Activated CD8-positive, alpha-beta T cell treated with anti-CD3 and anti-CD28 coated beads for 36 hours (primary cell): ENCODE measurements around the gene ZNF555. TPM values are rescaled to one million over a fixed set of nuclear protein-coding genes. Genes with fewer than 3 reads are reported as not detected.
A peak's percentile ranks its signal among the peaks of the same experiment; 100 is the strongest.
"Not testable (repeated sequence)": the region's sequence is repeated elsewhere in the genome, so short reads cannot be mapped to it uniquely, and the experiment has no call there.

Source experiments
- ATAC-seq: fragments of 200-7000 bp; cut with Tn5 transposase; one replicate; pipeline ENCODE4 v1.10.0; 2021; ENCODE audit warnings: mild to moderate bottlenecking, moderate library complexity
- CTCF ChIA-PET: fragments of 350-600 bp; sonication (Branson Sonifier 250); formaldehyde crosslinking; loops from one replicate; lab custom pipeline; 2021; ENCODE audit warnings: antibody characterized with exemption; lab: Charles Lee
- POLR2A ChIA-PET: fragments of 350-600 bp; sonication (Branson Sonifier 250); formaldehyde crosslinking; loops from one replicate; lab custom pipeline; 2021; ENCODE audit warnings: antibody characterized with exemption; lab: Charles Lee
- DNase-seq: peaks from one replicate; pipeline ENCODE4 v3.0.0-alpha.2; 2020
- H3K27ac Mint-ChIP-seq: one replicate; pipeline ENCODE4 v1.8.0; 2021; ENCODE audit warnings: mild to moderate bottlenecking, mixed read lengths
- H3K27me3 Mint-ChIP-seq: one replicate; pipeline ENCODE4 v1.8.0; 2021; ENCODE audit warnings: mixed read lengths
- H3K36me3 Mint-ChIP-seq: one replicate; pipeline ENCODE4 v1.8.0; 2021; ENCODE audit warnings: low read depth, mixed read lengths
- H3K4me1 Mint-ChIP-seq: one replicate; pipeline ENCODE4 v1.8.0; 2021; ENCODE audit warnings: low read depth, mixed read lengths
- H3K4me3 Mint-ChIP-seq: one replicate; pipeline ENCODE4 v1.8.0; 2021; ENCODE audit warnings: mild to moderate bottlenecking, moderate library complexity, mixed read lengths
- H3K9me3 Mint-ChIP-seq: one replicate; pipeline ENCODE4 v1.8.0; 2021; ENCODE audit warnings: mixed read lengths
- intact Hi-C: fragments of 100-400 bp; cut with micrococcal nuclease; formaldehyde crosslinking; loops from one replicate; pipeline ENCODE4 v1.10.0; 2022
- total RNA-seq, 2 experiments: library from RNA; stranded (reverse); gene quantifications; one replicate each; pipeline ENCODE4 v1.2.3, GENCODE V29; 2021
- TF ChIP-seq, protein P1 (sequence below): fragments of 200-600 bp; IDR thresholded peaks from one replicate; pipeline ENCODE4 v1.8.0; 2022; ENCODE audit warnings: antibody characterized with exemption, mild to moderate bottlenecking

Gene ZNF555
- total RNA-seq, 2 experiments from 2014 or later: 1.5 to 2.1 TPM

DNA sequence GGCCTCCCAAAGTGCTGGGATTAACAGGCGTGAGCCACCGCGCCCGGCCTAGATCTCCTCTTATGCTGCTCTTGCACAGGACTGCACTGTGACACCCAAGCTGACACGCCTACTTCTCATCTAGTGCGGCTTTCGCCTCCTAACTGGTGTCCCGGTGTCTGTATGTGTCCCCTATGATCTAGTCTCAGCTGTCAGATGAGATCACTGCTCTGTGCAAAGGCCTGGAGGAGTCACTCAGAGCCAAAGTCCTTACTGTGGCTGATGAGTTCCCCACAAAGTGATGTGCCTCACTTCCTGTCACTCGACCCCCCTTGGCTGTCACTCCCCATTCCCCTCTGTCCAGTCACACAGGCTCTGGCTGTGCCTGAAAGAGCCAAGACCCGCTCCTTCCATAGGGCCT is 28.3 kb downstream of the ZNF555 start:
- no peaks in the 10 kb centered on the region for H3K36me3 Mint-ChIP-seq
- POLR2A ChIA-PET: no interaction called here
- CTCF ChIA-PET: interaction anchor here (4.2 kb wide), 1 partner anchor 221 kb away, joined by 21 read pairs; no protein-coding TSS in a partner anchor
- DNase-seq: no peak
- ATAC-seq: peak; percentile 55
- H3K27me3 Mint-ChIP-seq: peaks cover 2% of the 10 kb centered on the region
- H3K9me3 Mint-ChIP-seq: no peaks in the 10 kb centered on the region
- TF ChIP-seq, protein P1, sequence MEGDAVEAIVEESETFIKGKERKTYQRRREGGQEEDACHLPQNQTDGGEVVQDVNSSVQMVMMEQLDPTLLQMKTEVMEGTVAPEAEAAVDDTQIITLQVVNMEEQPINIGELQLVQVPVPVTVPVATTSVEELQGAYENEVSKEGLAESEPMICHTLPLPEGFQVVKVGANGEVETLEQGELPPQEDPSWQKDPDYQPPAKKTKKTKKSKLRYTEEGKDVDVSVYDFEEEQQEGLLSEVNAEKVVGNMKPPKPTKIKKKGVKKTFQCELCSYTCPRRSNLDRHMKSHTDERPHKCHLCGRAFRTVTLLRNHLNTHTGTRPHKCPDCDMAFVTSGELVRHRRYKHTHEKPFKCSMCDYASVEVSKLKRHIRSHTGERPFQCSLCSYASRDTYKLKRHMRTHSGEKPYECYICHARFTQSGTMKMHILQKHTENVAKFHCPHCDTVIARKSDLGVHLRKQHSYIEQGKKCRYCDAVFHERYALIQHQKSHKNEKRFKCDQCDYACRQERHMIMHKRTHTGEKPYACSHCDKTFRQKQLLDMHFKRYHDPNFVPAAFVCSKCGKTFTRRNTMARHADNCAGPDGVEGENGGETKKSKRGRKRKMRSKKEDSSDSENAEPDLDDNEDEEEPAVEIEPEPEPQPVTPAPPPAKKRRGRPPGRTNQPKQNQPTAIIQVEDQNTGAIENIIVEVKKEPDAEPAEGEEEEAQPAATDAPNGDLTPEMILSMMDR: no peak
- H3K27ac Mint-ChIP-seq: no peak overlapping the region
- intact Hi-C loops: loop anchor here (5.0 kb wide), 1 partner anchor 222 kb away; no protein-coding TSS in a partner anchor
- no peaks in the 10 kb centered on the region for H3K4me1 Mint-ChIP-seq
- H3K4me3 Mint-ChIP-seq: no peak overlapping the region

DNA sequence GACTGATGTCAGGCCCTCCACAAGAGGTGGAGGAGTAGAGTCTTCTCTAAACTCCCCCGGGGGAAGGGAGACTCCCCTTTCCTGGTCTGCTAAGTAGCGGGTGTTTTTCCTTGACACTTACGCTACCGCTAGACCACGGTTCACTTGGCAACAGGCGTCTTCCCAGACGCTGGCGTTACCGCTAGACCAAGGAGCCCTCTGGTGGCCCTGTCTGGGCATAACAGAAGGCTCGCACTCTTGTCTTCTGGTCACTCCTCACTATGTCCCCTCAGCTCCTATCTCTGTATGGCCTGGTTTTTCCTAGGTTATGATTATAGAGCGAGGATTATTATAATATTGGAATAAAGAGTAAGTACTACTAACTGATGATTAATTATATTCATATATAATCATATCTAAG is 30.9 kb downstream of the ZNF555 start:
- DNase-seq: peak; percentile 42
- TF ChIP-seq, protein P1: peak; percentile 52
- CTCF ChIA-PET: interaction anchor here (0.7 to 4.2 kb wide), 8 partner anchors 13 to 224 kb away, joined by 3 to 21 read pairs (median 4); partner anchors contain the start of genes SGTA, ZNF554 and ZNF555
- POLR2A ChIA-PET, H3K9me3 Mint-ChIP-seq, ATAC-seq, H3K36me3 Mint-ChIP-seq, H3K4me3 Mint-ChIP-seq, H3K27me3 Mint-ChIP-seq, H3K4me1 Mint-ChIP-seq, H3K27ac Mint-ChIP-seq: not testable (repeated sequence)
- intact Hi-C loops: loop anchor here (5.0 kb wide), 1 partner anchor 225 kb away; no protein-coding TSS in a partner anchor

DNA sequence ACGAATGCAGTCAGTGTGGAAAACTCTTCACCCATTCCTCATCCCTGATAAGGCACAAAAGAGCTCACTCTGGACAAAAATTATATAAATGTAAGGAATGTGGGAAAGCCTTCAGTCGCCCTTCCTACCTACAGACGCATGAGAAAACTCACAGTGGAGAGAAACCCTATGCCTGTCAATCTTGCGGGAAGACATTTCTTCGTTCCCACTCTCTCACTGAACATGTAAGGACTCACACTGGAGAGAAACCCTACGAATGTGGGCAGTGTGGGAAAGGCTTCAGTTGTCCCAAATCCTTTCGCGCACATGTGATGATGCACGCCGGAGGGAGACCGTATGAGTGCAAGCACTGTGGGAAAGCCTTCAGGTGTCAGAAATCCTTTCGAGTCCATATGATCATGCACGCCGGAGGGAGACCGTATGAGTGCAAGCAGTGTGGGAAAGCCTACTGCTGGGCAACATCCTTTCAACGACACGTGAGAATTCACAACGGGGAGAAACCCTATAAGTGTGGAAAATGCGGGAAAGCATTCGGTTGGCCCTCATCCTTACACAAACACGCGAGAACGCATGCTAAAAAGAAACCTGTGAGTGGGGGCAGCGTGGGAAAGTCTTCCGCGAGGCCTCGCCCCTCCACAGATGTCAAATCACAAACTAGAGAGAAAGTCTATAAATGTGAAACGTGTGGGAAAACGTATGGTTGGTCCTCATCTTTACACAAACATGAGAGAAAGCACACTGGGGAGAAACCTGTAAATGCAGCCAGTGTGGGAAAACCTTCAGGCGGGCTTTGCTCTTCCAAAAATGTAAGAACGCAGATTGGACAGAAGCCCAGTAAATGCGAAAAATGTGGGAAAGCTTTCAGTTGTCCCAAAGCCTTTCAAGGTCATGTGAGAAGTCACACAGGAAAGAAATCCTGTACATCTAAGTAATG is 36.4 kb downstream of the ZNF555 start:
- H3K27ac Mint-ChIP-seq: no peak overlapping the region
- H3K36me3 Mint-ChIP-seq: peaks cover 9% of the 10 kb centered on the region
- ATAC-seq (no peak), DNase-seq (no peak)
- ChIA-PET POLR2A (no interaction called here), CTCF (no interaction called here)
- TF ChIP-seq, protein P1: no peak
- intact Hi-C loops: no loop called here
- H3K27me3 Mint-ChIP-seq: no peaks in the 10 kb centered on the region
- H3K4me3 Mint-ChIP-seq: no peak overlapping the region
- H3K4me1 Mint-ChIP-seq: no peaks in the 10 kb centered on the region
- peaks cover 21% of the 10 kb centered on the region for H3K9me3 Mint-ChIP-seq

DNA sequence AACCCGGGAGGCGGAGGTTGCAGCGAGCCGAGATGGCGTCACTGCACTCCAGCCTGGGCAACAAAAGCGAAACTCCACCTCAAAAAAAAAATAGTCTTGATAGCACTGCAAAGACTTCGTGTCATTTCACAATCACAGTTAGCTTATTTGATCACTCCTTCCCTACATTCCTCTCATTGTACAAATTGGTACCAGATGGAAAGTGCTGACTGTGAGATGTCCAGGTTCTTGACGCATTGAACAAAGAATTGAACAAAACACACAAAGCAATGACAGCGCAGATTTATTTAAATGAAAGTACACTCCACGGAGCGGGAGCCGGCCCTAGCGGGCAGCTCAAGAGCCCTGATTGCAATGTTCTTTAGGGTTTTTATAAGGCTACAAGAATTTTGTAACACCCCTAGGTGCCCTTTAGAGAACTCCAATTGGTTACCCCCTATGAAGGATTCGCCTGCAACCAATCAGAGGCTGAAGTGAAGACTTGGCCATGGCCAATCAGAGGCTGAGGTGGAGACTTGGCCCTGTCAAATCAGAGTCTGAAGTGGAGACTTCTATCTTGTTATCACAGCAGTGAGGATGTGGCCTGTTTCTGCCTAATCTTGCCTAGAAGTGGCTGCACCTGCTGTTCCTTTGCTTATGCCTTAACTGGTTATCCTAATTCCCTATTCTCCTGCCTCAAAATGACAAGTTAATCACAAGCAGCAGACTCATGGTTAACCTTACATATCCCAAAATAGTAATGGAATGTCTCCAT is 42.6 kb downstream of the ZNF555 start:
- Mint-ChIP-seq H3K4me3 (no peak overlapping the region), H3K9me3 (peaks cover 4% of the 10 kb centered on the region), H3K36me3 (no peaks in the 10 kb centered on the region), H3K4me1 (peaks cover 11% of the 10 kb centered on the region), H3K27me3 (peaks cover 1% of the 10 kb centered on the region), H3K27ac (no peak overlapping the region)
- intact Hi-C loops: no loop called here
- TF ChIP-seq, protein P1: no peak
- DNase-seq (no peak), ATAC-seq (no peak)
- CTCF ChIA-PET: interaction anchor here (1.4 to 1.6 kb wide), 2 partner anchors 67 to 72 kb away, joined by 3 to 5 read pairs; no protein-coding TSS in a partner anchor
- POLR2A ChIA-PET: no interaction called here
